GM18870 (cell line): ENCODE measurements around the gene DHX9.

Experiments used
- ATAC-seq: cut with Tn5 transposase; IDR thresholded peaks from one replicate; pipeline ENCODE4 v1.9.1; 2021; ENCODE audit warnings: moderate library complexity; ENCODE audit not compliant: unreplicated experiment

Gene DHX9

DNA sequence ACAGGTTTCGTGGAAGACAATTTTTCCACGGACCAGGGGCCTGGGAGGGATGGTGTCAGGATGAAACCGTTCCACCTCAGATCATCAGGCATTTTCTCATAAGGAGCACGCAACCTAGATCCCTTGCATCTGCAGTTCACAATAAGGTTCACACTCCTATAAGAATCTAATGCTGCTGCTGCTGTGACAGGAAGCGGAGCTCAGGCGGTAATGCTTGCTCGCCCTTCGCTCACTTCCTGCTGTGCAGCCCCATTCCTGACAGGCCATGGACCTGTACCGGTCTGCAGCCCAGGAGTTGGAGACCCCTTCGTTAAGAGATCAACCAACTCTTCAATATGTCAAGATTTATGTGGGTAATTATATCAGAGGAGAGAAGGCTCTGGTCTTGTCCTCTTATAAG, 3.3 kb upstream of the DHX9 start:
- no peak for ATAC-seq

GRCh38 chr1:182841368-182841988, 2.3 kb downstream of the DHX9 start:
- no peak for ATAC-seq

DNA sequence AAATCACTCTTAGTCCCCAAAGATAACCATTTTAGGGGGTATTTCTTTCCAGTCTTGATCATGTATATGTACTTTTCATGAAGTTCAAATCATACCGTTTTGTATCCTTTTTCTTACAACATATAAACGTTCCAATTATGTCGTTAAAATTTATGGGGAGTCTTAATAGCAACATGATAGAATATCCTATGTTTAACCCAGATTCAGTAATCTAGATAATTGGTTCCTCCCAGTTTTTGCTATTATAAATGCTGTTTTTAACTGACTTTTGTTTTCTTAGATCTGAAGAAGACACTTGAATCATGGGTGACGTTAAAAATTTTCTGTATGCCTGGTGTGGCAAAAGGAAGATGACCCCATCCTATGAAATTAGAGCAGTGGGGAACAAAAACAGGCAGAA, 3.1 kb downstream of the DHX9 start:
- ATAC-seq: no peak

GRCh38 chr1:182845379-182845778, 6.2 kb downstream of the DHX9 start:
- no peak for ATAC-seq

GRCh38 chr1:182845894-182846293, 6.7 kb downstream of the DHX9 start:
- ATAC-seq: no peak

- ATAC-seq: no peak
These were observed 8.0 kb downstream of the DHX9 start for GRCh38 chr1:182847105-182847504.

GRCh38 chr1:182848736-182849135, 9.6 kb downstream of the DHX9 start:
- no peak for ATAC-seq

- ATAC-seq: no peak
These were observed 11.2 kb downstream of the DHX9 start for GRCh38 chr1:182850319-182850718.

GRCh38 chr1:182851825-182852224, 12.7 kb downstream of the DHX9 start:
- no peak for ATAC-seq

GRCh38 chr1:182855911-182856310, 16.8 kb downstream of the DHX9 start:
- ATAC-seq: no peak

GRCh38 chr1:182857212-182857611, 18.1 kb downstream of the DHX9 start:
- ATAC-seq: no peak

- no peak for ATAC-seq
These were observed 21.5 kb downstream of the DHX9 start for GRCh38 chr1:182860658-182861057.

GRCh38 chr1:182861994-182862393, 22.8 kb downstream of the DHX9 start:
- no peak for ATAC-seq

GRCh38 chr1:182862827-182863226, 23.7 kb downstream of the DHX9 start:
- ATAC-seq: no peak

DNA sequence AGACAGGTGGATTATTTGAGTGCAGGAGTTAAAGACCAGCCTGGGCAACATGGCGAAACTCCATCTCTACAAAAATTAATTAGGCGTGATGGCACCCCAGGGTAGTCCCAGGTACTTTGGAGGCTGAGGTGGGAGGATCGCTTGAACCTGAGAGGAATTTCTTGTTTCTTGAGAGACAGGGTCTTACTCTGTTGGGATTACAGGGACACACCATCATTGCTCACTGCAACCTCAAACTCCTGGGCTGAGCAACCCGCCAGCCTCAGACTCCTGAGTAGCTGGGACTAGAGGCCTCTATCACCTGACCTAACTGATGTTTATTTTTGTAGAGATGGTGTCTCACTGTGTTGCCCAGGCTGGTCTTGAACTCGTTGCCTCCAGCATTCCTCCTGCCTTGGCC, 24.8 kb downstream of the DHX9 start:
- ATAC-seq: no peak

GRCh38 chr1:182867861-182868260, 28.7 kb downstream of the DHX9 start:
- ATAC-seq: no peak

DNA sequence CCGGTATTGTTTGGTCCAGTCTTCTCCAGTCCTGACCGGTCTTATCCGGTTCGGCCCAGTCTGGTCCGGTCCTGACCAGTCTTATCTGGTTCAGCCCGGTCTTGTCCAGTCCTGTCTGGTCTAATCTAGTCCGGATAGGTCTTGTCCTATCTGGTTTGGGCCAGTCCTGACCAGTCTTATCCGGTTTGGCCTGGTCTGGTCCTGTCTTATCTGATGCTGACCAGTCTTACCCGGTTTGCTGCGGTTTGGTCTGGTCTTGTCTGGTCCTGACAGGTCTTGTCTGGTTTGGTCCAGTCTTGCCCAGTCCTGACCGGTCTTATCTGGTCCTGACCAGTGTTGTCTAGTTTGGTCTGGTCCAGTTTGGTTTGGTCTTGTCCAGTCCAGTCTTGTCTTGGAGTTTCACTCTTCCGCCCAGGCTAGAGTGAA, 30.1 kb downstream of the DHX9 start:
- no peak for ATAC-seq

DNA sequence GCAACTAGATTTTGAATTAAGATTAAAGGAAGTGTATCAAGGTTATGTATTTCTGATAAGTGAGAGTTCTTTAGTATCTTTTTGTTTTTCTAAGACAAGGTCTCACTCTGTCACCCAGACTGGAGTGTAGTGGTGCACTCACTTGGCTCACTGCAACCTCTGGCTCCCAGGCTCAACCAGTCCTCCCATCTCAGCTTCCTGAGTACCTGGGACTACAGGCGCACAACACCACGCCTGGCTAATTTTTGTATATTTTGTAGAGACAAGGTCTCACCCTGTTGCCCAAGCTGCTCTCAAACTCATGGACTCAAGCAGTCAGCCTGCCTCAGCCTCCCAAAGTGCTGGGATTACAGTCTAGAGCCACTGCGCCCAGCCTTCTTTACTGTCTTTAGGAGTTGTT, 33.7 kb downstream of the DHX9 start:
- ATAC-seq: no peak

DNA sequence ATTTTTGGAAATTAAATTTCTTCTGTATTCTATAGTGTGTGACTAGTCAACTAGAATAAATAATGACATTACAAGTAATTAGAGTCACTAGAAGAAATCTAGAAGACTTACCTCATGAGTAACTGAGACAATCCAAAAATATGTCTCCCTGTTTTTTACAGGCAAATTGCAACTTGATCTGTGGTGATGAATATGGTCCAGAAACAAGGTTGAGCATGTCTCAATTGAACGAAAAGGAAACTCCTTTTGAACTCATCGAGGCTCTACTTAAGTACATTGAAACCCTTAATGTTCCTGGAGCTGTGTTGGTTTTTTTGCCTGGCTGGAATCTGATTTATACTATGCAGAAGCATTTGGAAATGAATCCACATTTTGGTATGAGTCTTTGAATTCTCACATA, 36.7 kb downstream of the DHX9 start:
- ATAC-seq: no peak

DNA sequence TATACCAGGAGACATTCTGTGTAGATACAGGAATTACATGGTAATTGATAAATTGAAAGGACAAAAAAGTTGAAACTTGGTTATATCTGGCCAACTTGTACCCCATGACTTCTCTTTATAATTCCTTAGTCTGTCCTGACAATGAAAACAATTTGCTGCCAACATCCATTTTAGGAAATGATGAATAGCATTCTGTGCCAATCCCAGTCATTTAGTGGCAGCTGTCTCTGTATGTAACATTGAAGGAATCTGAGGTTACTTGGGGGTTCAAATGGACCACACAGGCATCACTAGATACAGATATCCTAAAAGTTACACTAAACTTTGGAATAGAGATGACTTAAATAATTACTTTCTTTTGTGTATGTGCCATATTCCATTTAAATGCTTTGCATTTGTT, 38.2 kb downstream of the DHX9 start:
- no peak for ATAC-seq

- no peak for ATAC-seq
These were observed 38.7 kb downstream of the DHX9 start for GRCh38 chr1:182877842-182878241.

DNA sequence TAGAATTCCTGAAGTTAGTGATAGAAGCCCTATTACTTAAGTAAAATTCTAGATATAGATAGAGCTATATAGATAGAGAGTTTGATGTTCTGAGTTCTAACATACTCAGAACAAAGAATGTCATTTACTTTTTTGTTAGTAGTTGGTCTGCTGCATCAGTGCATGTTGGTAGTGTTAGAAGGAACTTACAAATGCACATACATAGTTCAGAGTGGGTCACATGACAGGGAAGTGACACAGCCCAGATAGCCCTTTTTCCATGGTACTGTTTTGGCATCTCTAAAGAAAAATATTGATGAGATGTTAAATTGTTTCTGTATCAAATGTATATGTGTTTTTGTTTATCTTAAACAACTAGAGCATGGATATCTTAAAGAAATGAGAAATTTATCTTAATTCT, 45.7 kb downstream of the DHX9 start:
- ATAC-seq: no peak

DNA sequence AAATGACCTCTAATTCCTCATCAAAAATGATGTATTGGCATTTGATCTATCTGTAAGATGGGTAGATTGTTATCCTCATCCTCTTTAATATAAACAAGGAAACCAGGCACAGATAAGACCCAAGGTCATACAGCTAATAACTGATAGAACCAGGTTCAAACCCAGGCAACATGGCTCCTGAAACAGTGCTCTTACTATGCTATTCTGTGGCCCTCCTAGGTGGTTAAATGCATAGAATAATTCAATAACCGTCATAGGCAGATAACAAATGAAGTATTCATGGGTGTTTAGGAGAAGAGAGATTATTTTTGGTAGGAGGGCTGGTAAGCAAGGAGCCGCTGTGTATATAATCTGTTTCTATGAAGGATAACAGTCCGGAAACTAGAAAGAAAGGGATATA, 46.4 kb downstream of the DHX9 start:
- no peak for ATAC-seq

- no peak for ATAC-seq
These were observed 47.8 kb downstream of the DHX9 start for GRCh38 chr1:182886985-182887384.
